Measurements from ENCODE around the gene PRIM1. TPM values are rescaled to one million over a fixed set of nuclear protein-coding genes. Genes with fewer than 3 reads are reported as not detected.
"Not testable (repeated sequence)": the region's sequence is repeated elsewhere in the genome, so short reads cannot be mapped to it uniquely, and the experiment has no call there.

PRIM1 gene
- total and polyA plus RNA-seq, 2 of the 8 experiments (the other 6 are each of a cell fraction or from before 2014, with no cell fraction given), result 52.4 to 61.9 TPM

GRCh38 chr12:56792678-56793077, 40.6 kb upstream of the PRIM1 start:
- Histone ChIP-seq H4K20me1 (replicated peaks in 1 of 2; ENCODE audit: control insufficient read depth in 1 of 2, insufficient read depth in 2 of 2, low read length in 2 of 2) (no peaks in the 10 kb centered on the region), H3K23me2 (ENCODE audit: low read depth, low read length) (no peaks in the 10 kb centered on the region), H3K79me1 (ENCODE audit: low read depth, low read length) (no peaks in the 10 kb centered on the region), H2AK5ac (ENCODE audit: low read depth, low read length) (no peak overlapping the region), H3K18ac (ENCODE audit: extremely low read depth, low read length) (no peak overlapping the region), H3K4me3 (ENCODE audit: extremely low read depth in 1 of 4, insufficient read depth in 2 of 4, low read depth in 3 of 4, low read length in 4 of 4) (no peak overlapping the region), H3K9me3 (ENCODE audit: insufficient read depth in 2 of 2, low read depth in 1 of 2, low read length in 1 of 2) (peaks cover 0 to 7% of the 10 kb centered on the region in 2 experiments; a peak in 1 of 4 replicates), H3K79me2 (ENCODE audit: control insufficient read depth in 1 of 2, insufficient read depth in 2 of 2, low read length in 2 of 2) (no peaks in the 10 kb centered on the region), H3K4ac (replicated peaks; ENCODE audit: insufficient read length, low read depth, low read length) (no peak overlapping the region), H2BK120ac (replicated peaks; ENCODE audit: low read depth, low read length) (no peak overlapping the region), H2BK5ac (ENCODE audit: low read depth, low read length) (no peak overlapping the region), H2BK15ac (ENCODE audit: low read length) (no peak overlapping the region), H3K27me3 (replicated peaks in 1 of 4; ENCODE audit: control insufficient read depth in 3 of 4, extremely low read depth in 1 of 4, insufficient read depth in 3 of 4, low read length in 3 of 4) (no peaks in the 10 kb centered on the region), H4K8ac (ENCODE audit: extremely low read depth, insufficient read depth, low read length) (no peak overlapping the region), H3K23ac (ENCODE audit: insufficient read length) (no peak overlapping the region), H3K9ac (replicated peaks in 1 of 4; ENCODE audit: extremely low read depth in 1 of 4, low read depth in 3 of 4, low read length in 3 of 4) (no peak overlapping the region), H3K56ac (replicated peaks; ENCODE audit: insufficient read length, low read depth, low read length) (no peak overlapping the region), H3K4me1 (replicated peaks in 1 of 4; ENCODE audit: control insufficient read depth in 3 of 4, insufficient read depth in 4 of 4, low read length in 3 of 4) (no peaks in the 10 kb centered on the region), H4K91ac (replicated peaks; ENCODE audit: insufficient read length, low read length) (no peak overlapping the region), H3K4me2 (ENCODE audit: insufficient read depth in 1 of 2, low read depth in 2 of 2, low read length in 2 of 2) (no peak overlapping the region), H4K5ac (ENCODE audit: insufficient read length, low read depth, low read length) (no peak overlapping the region), H2BK12ac (ENCODE audit: low read depth, low read length) (no peak overlapping the region), H3K36me3 (ENCODE audit: control insufficient read depth in 2 of 4, insufficient read depth in 4 of 4, low read length in 3 of 4) (no peaks in the 10 kb centered on the region), H2AFZ (ENCODE audit: low read length) (no peak overlapping the region), H3K27ac (ENCODE audit: low read depth, low read length) (no peak overlapping the region), H2BK20ac (ENCODE audit: low read length) (no peak overlapping the region), H3K14ac (ENCODE audit: insufficient read length) (no peak overlapping the region)
- no peak for TF ChIP-seq E2F6 (IDR thresholded peaks at IDR 0.05)
- 81% methylated on average over 2 of the region's 2 CpGs; no CpG with 5 or more reads in 1 of the 2 experiments for WGBS, 2 experiments (ENCODE audit: extremely low coverage in 1 of 2, insufficient coverage in 1 of 2, insufficient read length in 1 of 2, insufficient replicate concordance in 2 of 2, low coverage in 1 of 2, low lambda C conversion rate in 2 of 2, missing lambda C conversion rate in 1 of 2)
- CTCF ChIA-PET (ENCODE audit: partially characterized antibody), result interaction anchor here (0.9 to 1.4 kb wide), 2 partner anchors 35 to 195 kb away, joined by 3 read pairs; no protein-coding TSS in a partner anchor
- POLR2A ChIA-PET (ENCODE audit: partially characterized antibody), result no interaction called here
- FAIRE-seq, result no peak
- DNase-seq (ENCODE audit: low read depth in 1 of 2, low spot score in 2 of 2), result no peak

GRCh38 chr12:56789429-56789828, 37.3 kb upstream of the PRIM1 start:
- H3K4me1 ChIP-seq (replicated peaks in 1 of 4; ENCODE audit: control insufficient read depth in 3 of 4, insufficient read depth in 4 of 4, low read length in 3 of 4); CTCF ChIA-PET (ENCODE audit: partially characterized antibody); H3K4ac ChIP-seq (replicated peaks; ENCODE audit: insufficient read length, low read depth, low read length); H3K14ac ChIP-seq (ENCODE audit: insufficient read length); H3K27ac ChIP-seq (ENCODE audit: low read depth, low read length); H4K91ac ChIP-seq (replicated peaks; ENCODE audit: insufficient read length, low read length); FAIRE-seq; POLR2A ChIA-PET (ENCODE audit: partially characterized antibody); H3K36me3 ChIP-seq (ENCODE audit: control insufficient read depth in 2 of 4, insufficient read depth in 4 of 4, low read length in 3 of 4); H3K9ac ChIP-seq (replicated peaks in 1 of 4; ENCODE audit: extremely low read depth in 1 of 4, low read depth in 3 of 4, low read length in 3 of 4); H4K20me1 ChIP-seq (replicated peaks in 1 of 2; ENCODE audit: control insufficient read depth in 1 of 2, insufficient read depth in 2 of 2, low read length in 2 of 2); H2BK15ac ChIP-seq (ENCODE audit: low read length); H2AK5ac ChIP-seq (ENCODE audit: low read depth, low read length); H2BK20ac ChIP-seq (ENCODE audit: low read length); H3K79me1 ChIP-seq (ENCODE audit: low read depth, low read length); H3K79me2 ChIP-seq (ENCODE audit: control insufficient read depth in 1 of 2, insufficient read depth in 2 of 2, low read length in 2 of 2); H2AFZ ChIP-seq (ENCODE audit: low read length); H3K27me3 ChIP-seq (replicated peaks in 1 of 4; ENCODE audit: control insufficient read depth in 3 of 4, extremely low read depth in 1 of 4, insufficient read depth in 3 of 4, low read length in 3 of 4); DNase-seq (ENCODE audit: low read depth in 1 of 2, low spot score in 2 of 2); H3K4me2 ChIP-seq (ENCODE audit: insufficient read depth in 1 of 2, low read depth in 2 of 2, low read length in 2 of 2); H3K56ac ChIP-seq (replicated peaks; ENCODE audit: insufficient read length, low read depth, low read length); H2BK5ac ChIP-seq (ENCODE audit: low read depth, low read length); H2BK12ac ChIP-seq (ENCODE audit: low read depth, low read length); H3K23me2 ChIP-seq (ENCODE audit: low read depth, low read length); H2BK120ac ChIP-seq (replicated peaks; ENCODE audit: low read depth, low read length); H3K23ac ChIP-seq (ENCODE audit: insufficient read length); H3K4me3 ChIP-seq (ENCODE audit: extremely low read depth in 1 of 4, insufficient read depth in 2 of 4, low read depth in 3 of 4, low read length in 4 of 4); H4K5ac ChIP-seq (ENCODE audit: insufficient read length, low read depth, low read length); H4K8ac ChIP-seq (ENCODE audit: extremely low read depth, insufficient read depth, low read length); H3K18ac ChIP-seq (ENCODE audit: extremely low read depth, low read length): not testable (repeated sequence)
- no CpG with 5 or more reads among the region's 34 CpGs for WGBS, 2 experiments (ENCODE audit: extremely low coverage in 1 of 2, insufficient coverage in 1 of 2, insufficient read length in 1 of 2, insufficient replicate concordance in 2 of 2, low coverage in 1 of 2, low lambda C conversion rate in 2 of 2, missing lambda C conversion rate in 1 of 2)
- peaks cover 4 to 16% of the 10 kb centered on the region in 2 experiments; a peak in 2 of 4 replicates for H3K9me3 ChIP-seq (ENCODE audit: insufficient read depth in 2 of 2, low read depth in 1 of 2, low read length in 1 of 2)
